ENCODE results near the gene CAMK1D.

DNA sequence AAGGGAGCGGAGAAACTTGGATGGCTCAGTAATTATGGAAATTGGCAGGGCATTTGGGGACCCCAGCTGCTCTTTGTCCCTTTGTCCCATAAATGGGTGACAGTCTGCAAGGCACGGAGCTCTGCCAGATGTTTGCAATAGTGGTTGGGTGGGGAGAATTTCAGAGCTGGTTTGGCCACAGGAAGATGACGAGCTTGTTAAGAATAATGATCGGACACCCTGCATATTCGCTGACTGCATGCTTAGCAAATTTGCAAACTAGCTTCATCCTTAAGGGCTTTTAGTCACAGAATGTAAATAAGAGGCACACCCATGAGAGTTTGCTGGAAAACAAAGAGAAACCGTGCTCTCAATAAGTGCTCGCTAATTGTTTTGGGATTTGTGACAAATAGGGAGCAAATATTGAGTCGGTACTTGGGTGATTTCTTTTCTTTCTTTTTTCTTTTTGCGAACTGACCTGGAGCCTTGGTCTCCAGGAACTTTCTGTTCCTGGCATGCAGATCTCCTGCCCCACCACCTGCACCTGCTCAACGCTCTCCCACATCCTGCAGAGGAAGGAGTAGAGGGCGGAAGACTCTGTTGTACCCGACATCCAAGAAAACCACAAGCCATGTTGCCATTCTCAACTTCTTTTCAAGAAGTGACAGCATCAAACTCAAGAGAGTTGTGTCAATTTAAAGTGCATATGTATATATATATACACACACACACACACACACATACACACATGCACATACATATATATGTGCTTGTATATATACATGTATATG, 238.9 kb downstream of the CAMK1D start:
- no peak for TF ChIP-seq HCFC1 (IDR thresholded peaks at IDR 0.05; ENCODE audit: low read length)
- no peak for TF ChIP-seq SP1 (IDR thresholded peaks at IDR 0.05; ENCODE audit: low read depth, low read length)
- no peak for TF ChIP-seq RAD21 (IDR thresholded peaks at IDR 0.05; ENCODE audit: insufficient read depth, low read depth, low read length)
- TF ChIP-seq HDAC2 (IDR thresholded peaks at IDR 0.05): no peak
- TF ChIP-seq GABPA (IDR thresholded peaks at IDR 0.05; ENCODE audit: low read depth): no peak
- no peak for TF ChIP-seq POU2F2 (IDR thresholded peaks at IDR 0.05; ENCODE audit: borderline replicate concordance, low read depth, low read length)
- TF ChIP-seq HDGF (IDR thresholded peaks at IDR 0.05): no peak
- TF ChIP-seq, protein P1, sequence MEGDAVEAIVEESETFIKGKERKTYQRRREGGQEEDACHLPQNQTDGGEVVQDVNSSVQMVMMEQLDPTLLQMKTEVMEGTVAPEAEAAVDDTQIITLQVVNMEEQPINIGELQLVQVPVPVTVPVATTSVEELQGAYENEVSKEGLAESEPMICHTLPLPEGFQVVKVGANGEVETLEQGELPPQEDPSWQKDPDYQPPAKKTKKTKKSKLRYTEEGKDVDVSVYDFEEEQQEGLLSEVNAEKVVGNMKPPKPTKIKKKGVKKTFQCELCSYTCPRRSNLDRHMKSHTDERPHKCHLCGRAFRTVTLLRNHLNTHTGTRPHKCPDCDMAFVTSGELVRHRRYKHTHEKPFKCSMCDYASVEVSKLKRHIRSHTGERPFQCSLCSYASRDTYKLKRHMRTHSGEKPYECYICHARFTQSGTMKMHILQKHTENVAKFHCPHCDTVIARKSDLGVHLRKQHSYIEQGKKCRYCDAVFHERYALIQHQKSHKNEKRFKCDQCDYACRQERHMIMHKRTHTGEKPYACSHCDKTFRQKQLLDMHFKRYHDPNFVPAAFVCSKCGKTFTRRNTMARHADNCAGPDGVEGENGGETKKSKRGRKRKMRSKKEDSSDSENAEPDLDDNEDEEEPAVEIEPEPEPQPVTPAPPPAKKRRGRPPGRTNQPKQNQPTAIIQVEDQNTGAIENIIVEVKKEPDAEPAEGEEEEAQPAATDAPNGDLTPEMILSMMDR (IDR thresholded peaks at IDR 0.05 in 2 of 3, conservative IDR thresholded peaks at IDR 0.05 in 1 of 3; ENCODE audit: control insufficient read depth in 2 of 3, extremely low read depth in 1 of 3, insufficient read depth in 1 of 3, low read depth in 3 of 3, low read length in 3 of 3): no peak
- TF ChIP-seq, protein P2, sequence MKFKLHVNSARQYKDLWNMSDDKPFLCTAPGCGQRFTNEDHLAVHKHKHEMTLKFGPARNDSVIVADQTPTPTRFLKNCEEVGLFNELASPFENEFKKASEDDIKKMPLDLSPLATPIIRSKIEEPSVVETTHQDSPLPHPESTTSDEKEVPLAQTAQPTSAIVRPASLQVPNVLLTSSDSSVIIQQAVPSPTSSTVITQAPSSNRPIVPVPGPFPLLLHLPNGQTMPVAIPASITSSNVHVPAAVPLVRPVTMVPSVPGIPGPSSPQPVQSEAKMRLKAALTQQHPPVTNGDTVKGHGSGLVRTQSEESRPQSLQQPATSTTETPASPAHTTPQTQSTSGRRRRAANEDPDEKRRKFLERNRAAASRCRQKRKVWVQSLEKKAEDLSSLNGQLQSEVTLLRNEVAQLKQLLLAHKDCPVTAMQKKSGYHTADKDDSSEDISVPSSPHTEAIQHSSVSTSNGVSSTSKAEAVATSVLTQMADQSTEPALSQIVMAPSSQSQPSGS (IDR thresholded peaks at IDR 0.05; ENCODE audit: low read length): no peak
- TF ChIP-seq POLR2A (IDR thresholded peaks at IDR 0.05; ENCODE audit: low read depth, low read length): no peak
- TF ChIP-seq, protein P3, sequence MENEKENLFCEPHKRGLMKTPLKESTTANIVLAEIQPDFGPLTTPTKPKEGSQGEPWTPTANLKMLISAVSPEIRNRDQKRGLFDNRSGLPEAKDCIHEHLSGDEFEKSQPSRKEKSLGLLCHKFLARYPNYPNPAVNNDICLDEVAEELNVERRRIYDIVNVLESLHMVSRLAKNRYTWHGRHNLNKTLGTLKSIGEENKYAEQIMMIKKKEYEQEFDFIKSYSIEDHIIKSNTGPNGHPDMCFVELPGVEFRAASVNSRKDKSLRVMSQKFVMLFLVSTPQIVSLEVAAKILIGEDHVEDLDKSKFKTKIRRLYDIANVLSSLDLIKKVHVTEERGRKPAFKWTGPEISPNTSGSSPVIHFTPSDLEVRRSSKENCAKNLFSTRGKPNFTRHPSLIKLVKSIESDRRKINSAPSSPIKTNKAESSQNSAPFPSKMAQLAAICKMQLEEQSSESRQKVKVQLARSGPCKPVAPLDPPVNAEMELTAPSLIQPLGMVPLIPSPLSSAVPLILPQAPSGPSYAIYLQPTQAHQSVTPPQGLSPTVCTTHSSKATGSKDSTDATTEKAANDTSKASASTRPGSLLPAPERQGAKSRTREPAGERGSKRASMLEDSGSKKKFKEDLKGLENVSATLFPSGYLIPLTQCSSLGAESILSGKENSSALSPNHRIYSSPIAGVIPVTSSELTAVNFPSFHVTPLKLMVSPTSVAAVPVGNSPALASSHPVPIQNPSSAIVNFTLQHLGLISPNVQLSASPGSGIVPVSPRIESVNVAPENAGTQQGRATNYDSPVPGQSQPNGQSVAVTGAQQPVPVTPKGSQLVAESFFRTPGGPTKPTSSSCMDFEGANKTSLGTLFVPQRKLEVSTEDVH (IDR thresholded peaks at IDR 0.05; ENCODE audit: low read depth, partially characterized antibody): no peak
- TF ChIP-seq WRNIP1 (IDR thresholded peaks at IDR 0.05; ENCODE audit: borderline replicate concordance, low read depth, low read length): no peak
- no peak for TF ChIP-seq EZH2 (IDR thresholded peaks at IDR 0.05; ENCODE audit: borderline replicate concordance, control insufficient read depth, low read depth, low read length)

Measured in GM12878 (cell line).